Endometrial microvascular endothelial cells (primary cell): Measurements from ENCODE around the gene SSC4D. TPM values are rescaled to one million over a fixed set of nuclear protein-coding genes. Genes with fewer than 3 reads are reported as not detected.
"Not testable (repeated sequence)": the region's sequence is repeated elsewhere in the genome, so short reads cannot be mapped to it uniquely, and the experiment has no call there.

Experiments used
- in situ Hi-C: cut with HindIII; loops from 2 replicates; pipeline ENCODE4 v1.10.0; 2017; ENCODE audit warnings: low sequenced_read_pairs, low pct_unique_long_range_greater_than_20kb; ENCODE audit errors: inconsistent ontology term
- total RNA-seq: library from RNA; depleted of rRNA; stranded (reverse); fragments of >200 nt; gene quantifications from one replicate; pipeline ENCODE4 v1.2.3, GENCODE V29; 2015; ENCODE audit errors: inconsistent ontology term

The SSC4D gene
- total RNA-seq, 1 donor from 2014 or later, result not detected

DNA sequence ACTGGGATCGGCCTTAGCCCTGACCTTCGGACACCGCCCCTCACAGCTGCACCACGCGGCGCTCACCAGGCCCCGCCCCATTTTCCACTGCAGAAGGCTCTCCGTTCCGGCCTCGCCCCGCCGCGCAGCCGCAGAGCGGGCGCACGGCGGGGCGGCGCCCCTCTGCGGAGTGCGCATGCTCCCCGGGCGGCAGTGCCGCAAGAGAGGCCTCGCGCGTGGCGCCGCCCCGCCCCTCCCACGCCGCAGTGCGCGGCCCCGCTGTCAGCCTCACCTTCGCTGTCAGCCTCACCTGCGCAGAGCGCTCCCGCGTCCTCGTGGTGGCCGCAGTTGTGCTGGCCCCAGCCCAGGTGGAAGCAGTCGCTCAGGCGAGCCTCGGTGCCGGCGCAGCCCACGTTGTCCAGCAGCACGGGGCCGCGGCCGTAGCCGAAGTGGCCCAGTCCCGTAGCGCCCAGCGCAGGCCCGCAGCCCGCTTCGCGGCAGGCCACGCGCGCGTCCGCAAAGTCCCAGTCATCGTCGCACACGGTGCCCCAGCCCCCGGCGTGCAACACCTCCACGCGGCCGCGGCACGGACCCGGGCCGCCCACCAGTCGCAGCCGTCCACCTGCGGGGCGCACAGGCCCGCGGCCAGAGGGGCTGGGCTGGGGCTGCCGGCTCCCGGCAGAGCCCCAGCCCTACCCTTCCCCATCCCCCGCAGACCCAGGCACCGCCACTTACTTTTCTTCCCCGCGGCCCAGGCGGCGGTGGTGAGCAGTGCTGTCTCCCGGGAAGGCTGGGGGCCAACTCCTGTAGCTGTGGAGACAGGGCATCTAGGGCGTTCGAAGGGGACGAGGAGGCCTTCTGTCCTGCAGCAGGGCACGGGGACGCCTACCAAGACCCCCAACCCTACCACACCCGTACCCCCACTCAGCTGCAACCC is 16.1 kb downstream of the SSC4D start:
- in situ Hi-C loops, result no loop called here

- in situ Hi-C loops, result no loop called here
Observed at GRCh38 chr7:76392531-76393115, 16.9 kb downstream of the SSC4D start.

- in situ Hi-C loops, result no loop called here
Observed at GRCh38 chr7:76390092-76390491, 19.4 kb downstream of the SSC4D start.

- in situ Hi-C loops, result not testable (repeated sequence)
Observed at GRCh38 chr7:76387789-76388188, 21.7 kb downstream of the SSC4D start.

DNA sequence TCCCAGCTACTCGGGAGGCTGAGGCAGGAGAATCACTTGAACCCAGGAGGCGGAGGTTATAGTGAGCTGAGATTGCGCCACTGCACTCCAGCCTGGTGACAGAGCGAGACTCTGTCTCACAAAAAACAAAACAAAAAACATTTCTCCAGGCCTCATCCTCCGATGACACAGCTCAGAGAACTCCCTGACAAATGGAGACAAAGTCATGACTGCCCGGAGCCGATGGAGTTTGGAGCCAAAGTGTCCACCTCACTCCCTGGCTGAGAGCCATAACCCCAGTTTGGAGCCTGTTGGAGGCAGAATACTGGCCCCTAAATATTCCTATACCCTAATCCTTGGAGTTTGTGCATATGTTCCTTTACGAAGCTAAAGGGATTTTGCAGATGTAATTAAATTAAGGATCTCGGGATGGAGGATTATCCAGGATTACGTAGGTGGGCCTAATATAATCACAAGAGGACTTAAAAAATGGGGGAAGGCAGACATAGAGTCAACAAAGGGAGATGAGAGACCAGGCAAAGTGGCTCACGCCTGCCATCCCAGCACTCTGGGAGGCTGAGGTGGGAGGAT is 22.7 kb downstream of the SSC4D start:
- in situ Hi-C loops, result no loop called here

GRCh38 chr7:76383089-76383944 is 26.2 kb downstream of the SSC4D start:
- in situ Hi-C loops, result no loop called here

DNA sequence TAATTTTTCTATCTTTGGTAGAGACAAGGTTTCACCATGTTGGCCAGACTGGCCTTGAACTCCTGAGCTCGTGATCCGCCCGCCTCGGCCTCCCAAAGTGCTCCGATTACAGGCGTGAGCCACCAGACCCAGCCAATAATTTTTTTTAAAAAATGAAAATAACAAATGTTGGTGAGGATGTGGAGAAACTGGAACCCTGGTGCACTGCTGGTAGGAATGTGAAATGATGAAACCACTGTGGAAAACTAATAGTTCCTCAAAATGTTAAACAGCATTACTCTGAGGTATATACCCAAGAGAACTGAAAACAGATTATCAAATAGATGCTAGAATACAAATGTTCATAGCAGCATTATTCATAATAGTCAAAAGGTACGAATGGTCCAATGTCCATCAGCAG is 27.7 kb downstream of the SSC4D start:
- in situ Hi-C loops, result no loop called here

DNA sequence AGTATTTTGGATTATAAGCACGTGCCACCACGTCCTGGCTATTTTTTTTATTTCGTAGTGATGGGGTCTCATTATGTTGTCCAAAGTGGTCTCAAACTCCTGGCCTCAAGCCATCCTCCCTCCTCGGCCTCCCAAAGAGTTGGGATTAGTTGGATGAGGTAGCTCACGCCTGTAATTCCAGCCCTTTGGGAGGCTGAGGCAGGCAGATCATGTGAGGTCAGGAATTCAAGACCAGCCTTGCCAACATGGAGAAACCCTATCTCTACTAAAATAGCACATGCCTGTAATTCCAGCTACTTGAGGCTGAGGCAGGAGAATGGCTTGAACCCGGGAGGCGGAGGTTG is 28.9 kb downstream of the SSC4D start:
- in situ Hi-C loops, result no loop called here

GRCh38 chr7:76377186-76377918 is 32.1 kb downstream of the SSC4D start:
- in situ Hi-C loops, result no loop called here

DNA sequence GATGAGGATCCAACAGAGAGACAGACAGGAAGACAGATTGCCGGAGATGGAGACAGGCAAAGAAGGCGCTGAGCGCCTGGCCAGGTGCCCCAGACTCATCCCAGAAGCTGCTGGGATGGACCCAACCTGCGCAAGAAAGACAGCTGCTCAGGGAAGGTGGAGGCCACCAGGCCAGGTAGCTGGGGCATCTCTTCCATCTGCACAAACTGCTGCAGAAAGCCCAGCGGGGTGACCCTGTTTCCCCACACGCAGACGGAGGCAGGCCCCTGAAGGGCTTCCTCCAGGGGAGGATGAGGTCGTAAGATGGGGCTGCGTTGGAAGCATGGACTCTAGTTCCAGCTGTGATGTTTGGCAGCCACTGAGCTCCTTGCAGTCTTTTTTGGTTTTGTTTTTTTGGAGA is 34.2 kb downstream of the SSC4D start:
- in situ Hi-C loops, result no loop called here

DNA sequence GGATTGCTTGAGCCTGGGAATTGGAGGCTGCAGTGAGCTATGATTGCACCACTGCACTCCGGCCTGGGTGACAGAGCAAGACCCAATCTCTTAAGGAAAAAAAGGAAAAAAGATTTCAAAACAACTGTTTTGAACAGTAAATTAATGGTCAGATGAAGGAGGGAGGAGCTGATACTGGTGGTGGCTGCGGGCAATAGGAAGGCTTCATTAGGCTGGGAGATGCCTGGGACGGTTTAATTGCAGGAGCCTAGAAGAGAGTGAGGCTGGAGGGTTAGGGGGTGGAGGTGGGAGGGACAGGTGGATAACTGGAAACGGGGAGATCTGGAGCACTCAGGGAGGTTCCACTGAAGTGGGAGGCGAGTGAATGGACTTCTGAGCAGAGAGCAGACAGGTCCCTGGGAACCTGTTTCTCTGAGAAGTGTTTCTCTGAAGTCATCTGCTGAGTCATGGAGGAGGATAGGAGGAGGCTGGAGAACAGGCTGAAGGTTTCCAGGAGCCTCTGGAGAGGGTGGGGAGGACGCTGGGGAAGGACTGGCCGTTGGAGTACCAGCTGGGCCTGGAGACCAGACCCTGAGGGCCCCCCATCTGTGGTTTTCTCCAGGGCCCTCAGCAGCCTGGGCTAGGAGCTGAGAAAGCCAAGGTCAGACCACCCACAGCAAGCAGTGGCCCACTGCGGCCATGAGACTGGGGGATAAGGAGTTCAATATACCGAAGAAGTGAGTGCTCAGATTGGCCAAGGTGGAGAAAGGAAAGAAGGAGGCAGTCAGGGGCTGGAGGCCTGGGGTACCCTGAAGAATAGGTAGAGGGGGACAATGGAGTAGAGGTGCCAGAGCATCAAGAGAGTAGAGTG is 36.3 kb downstream of the SSC4D start:
- in situ Hi-C loops, result no loop called here

- in situ Hi-C loops, result no loop called here
Observed at GRCh38 chr7:76371396-76371795, 38.1 kb downstream of the SSC4D start.

GRCh38 chr7:76369018-76369417 is 40.5 kb downstream of the SSC4D start:
- in situ Hi-C loops, result no loop called here

- in situ Hi-C loops, result no loop called here
Observed at GRCh38 chr7:76368190-76368589, 41.3 kb downstream of the SSC4D start.

DNA sequence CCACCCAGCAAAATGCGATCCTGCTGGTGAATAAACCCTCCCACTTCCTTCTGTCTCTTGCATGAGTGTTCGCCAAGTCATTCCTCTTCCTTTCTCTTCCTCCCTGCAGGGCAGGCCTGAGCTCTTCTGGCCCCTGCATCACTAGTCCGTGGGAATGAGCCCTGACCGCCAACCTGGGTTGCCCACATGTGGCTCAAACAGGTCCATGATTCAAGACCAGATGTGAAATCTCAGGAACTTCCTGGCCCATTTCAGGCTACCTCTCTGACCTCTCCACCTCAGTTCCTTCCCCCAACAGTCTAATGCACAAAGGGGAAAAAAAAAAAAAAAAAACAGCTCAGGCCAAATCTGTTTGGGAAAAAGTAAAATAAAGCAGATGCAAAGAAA is 45.3 kb downstream of the SSC4D start:
- in situ Hi-C loops, result no loop called here

GRCh38 chr7:76363754-76364153 is 45.7 kb downstream of the SSC4D start:
- in situ Hi-C loops, result not testable (repeated sequence)

DNA sequence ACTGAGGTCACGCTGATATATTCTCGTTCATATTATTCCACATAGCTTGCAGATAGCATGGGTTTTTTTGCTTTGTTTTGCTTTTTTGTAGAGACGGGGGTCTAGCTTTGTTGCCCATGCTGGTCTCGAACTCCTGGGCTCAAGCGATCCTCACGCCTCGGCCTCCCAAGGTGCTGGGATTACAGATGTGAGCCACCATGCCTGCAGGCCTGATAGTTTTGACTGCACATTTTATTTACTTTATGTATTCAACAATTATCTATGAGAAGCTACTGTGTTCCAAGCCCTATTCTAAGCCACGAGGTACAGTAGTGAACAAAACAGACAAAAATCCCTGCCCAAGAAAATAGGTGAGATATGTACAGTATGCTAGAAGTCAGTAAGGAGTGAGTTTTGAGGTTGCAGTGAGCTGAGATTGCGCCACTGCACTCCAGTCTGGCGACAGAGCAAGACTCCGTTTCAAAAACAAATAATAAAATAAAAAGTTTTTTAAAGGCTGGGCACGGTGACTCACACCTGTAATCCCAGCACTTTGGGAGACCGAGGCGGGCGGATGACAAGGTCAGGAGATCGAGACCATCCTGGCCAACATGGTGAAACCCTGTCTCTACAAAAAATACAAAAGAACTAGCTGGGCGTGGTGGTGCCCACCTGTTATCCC is 49.4 kb downstream of the SSC4D start:
- in situ Hi-C loops, result no loop called here
